Measurements from ENCODE around the gene FMN2.
"Not testable (repeated sequence)": the region's sequence is repeated elsewhere in the genome, so short reads cannot be mapped to it uniquely, and the experiment has no call there.

FMN2 gene

GRCh38 chr1:240356568-240356967, 264.9 kb downstream of the FMN2 start:
- FAIRE-seq: no peak
- DNase-seq (ENCODE audit: low spot score): no peak

GRCh38 chr1:240362046-240362445, 270.4 kb downstream of the FMN2 start:
- DNase-seq (ENCODE audit: low spot score) (no peak), FAIRE-seq (no peak)

GRCh38 chr1:240362826-240363225, 271.1 kb downstream of the FMN2 start:
- no peak for FAIRE-seq
- no peak for DNase-seq (ENCODE audit: low spot score)

DNA sequence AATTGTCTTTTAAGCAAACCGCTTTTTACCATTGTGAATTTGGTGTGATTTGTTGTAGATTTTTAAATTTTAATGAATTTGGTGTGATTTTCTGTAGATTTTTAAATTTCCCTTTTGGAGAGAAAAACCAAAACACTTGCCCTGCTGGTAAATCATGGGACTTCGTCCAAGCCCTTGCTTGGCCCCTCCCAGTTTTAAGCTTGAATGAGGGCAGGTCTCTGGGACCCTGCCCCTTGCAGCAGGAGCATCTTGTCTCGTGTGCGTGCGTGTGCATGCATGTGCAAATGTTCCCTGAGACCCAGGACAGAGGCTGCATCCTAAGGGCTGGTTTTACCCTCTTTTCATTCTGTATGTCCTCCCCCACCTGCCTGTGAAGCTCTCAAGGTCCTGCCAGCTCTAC, 271.6 kb downstream of the FMN2 start:
- FAIRE-seq (no peak), DNase-seq (ENCODE audit: low spot score) (no peak)

DNA sequence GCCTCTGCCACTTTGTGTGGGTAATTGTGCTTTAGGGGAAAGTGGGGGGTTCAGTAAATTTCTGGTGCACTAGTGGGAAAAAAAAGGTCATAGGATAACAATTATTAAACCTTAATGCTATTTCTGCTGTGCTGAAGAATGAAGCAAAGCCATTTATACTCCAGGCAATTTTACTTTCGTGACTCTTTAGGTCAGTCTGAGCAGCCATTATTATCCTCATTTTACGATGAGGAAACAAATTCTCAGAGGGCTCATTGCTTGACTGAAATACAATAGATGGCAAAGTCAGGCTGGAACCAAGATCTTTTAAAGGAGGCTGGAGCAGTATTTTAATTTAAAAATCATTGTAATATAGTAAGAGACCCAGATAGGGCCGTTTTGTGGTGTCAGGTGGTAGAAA, 272.2 kb downstream of the FMN2 start:
- DNase-seq (ENCODE audit: low spot score) (no peak), FAIRE-seq (no peak)

DNA sequence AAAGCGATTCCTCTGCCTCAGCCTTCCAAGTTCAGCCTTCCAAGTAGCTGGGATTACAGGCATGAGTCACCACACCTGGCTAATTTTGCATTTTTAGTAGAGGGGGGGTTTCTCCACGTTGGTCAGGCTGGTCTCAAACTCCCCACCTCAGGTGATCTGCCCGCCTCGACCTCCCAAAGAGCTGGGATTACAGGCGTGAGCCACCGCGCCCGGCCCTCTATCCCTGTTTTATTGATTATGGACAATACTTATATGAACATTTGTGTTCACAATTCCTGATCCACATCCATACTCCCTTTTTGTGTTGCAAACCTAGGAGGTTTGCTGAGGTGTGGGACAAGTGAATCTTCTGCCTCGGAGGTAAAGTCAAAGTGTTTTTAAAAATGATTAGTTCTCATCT, 275.0 kb downstream of the FMN2 start:
- no peak for DNase-seq (ENCODE audit: low spot score)
- no peak for FAIRE-seq

- FAIRE-seq (no peak), DNase-seq (ENCODE audit: low spot score) (no peak)
These were observed 293.9 kb downstream of the FMN2 start for GRCh38 chr1:240385551-240385950.

DNA sequence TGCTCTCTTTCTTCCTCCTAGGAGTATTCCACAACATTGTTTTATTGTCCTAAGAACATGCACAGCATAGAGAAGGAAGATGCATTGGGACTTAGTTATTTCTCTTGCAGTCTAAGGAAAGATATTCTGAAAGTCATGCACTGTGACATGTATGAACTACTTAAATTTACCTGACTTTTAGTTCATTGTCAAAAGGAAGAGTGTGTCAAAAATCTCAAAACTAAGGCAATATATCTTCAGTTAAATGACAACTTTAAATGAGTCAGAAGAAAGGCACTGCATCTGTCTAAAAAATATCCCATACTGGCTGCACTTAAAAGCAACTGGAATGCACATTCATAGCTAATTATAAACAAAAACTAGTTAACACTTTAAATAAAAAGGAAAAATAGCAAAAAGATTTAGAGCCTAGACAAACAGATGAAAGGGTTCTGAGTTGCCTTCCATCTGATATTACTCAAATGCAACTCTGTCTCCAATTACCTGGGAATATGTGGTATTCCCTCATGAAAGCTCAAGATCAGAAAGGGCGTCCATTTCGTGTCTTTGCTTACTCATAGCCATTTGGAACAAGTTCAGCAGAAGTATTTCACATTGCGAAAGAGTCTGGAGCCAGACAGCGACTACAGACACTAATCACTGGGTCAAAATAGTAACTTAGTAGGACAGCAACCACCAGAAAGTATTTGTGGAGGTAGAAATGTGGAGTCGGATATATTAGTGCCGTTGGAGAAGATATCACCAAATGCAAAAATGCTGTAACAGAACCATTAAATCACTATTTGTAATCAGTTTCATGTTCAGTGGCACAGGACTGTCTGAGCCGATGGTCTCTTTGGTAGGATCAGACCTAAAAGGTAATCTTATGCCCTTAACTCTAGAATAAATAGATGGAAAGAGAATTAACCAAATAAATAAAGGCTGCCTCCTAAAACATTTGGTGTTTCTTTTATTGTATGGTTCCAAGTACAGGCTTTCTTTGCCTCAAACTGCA, 294.6 kb downstream of the FMN2 start:
- no peak for FAIRE-seq
- DNase-seq (ENCODE audit: low spot score): peak; percentile 60

DNA sequence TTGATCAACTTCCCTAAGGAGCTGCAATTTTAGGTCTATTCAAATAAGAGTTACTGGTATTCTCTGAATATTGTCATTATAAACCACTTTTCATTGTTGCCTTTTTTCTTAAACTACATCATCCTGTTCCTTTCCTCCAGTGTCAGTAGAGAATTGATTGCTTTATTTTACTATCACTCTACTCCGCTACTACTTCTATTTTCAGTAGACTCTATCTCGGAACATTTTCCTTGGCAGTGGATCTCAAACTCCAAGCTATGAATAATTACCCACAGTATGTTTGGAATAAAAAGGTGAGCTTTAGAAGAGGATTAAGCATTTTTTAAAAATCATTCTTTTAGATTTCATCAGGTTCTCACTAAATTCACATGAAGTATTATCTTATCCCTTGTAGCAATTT, 295.4 kb downstream of the FMN2 start:
- FAIRE-seq: no peak

GRCh38 chr1:240391660-240392260, 300.1 kb downstream of the FMN2 start:
- DNase-seq (ENCODE audit: low spot score) (no peak), FAIRE-seq (no peak)

More for the DNA sequence above, 295.4 kb downstream of the FMN2 start:
- DNase-seq (ENCODE audit: low spot score): no peak

GRCh38 chr1:240394353-240394752, 302.7 kb downstream of the FMN2 start:
- DNase-seq (ENCODE audit: low spot score) (no peak), FAIRE-seq (no peak)

GRCh38 chr1:240395336-240395735, 303.7 kb downstream of the FMN2 start:
- no peak for FAIRE-seq

GRCh38 chr1:240399381-240399780, 307.7 kb downstream of the FMN2 start:
- DNase-seq (ENCODE audit: low spot score) (peak; percentile 61), FAIRE-seq (no peak)

More at GRCh38 chr1:240395336-240395735, 303.7 kb downstream of the FMN2 start:
- DNase-seq (ENCODE audit: low spot score): no peak

DNA sequence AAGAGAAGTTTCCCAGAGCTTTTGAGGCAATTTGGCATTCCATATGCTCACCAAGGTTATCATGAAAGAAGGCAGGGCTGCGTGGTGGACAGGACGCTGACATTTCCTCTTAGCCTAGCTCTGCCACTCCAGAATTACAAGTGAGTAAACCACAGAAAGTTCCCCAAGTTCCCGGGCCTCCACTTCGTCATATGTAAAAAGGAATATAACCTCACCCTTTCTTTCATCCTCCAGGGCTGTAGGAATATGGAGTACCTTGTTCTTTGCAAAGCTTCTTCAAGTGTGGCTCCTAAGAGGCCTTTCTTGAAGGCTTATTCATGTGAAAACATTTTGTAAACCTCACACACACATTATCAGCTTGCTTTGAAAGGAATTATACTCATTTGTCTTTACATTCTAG, 310.0 kb downstream of the FMN2 start:
- no peak for DNase-seq (ENCODE audit: low spot score)
- FAIRE-seq: no peak

GRCh38 chr1:240402326-240402725, 310.6 kb downstream of the FMN2 start:
- FAIRE-seq: no peak

GRCh38 chr1:240404286-240404685, 312.6 kb downstream of the FMN2 start:
- FAIRE-seq (no peak), DNase-seq (ENCODE audit: low spot score) (no peak)

More at GRCh38 chr1:240402326-240402725, 310.6 kb downstream of the FMN2 start:
- DNase-seq (ENCODE audit: low spot score): no peak

- DNase-seq (ENCODE audit: low spot score) (no peak), FAIRE-seq (no peak)
These were observed 314.1 kb downstream of the FMN2 start for GRCh38 chr1:240405751-240406150.

GRCh38 chr1:240407407-240407806, 315.7 kb downstream of the FMN2 start:
- no peak for DNase-seq (ENCODE audit: low spot score)
- no peak for FAIRE-seq

GRCh38 chr1:240409615-240410014, 317.9 kb downstream of the FMN2 start:
- FAIRE-seq (no peak), DNase-seq (ENCODE audit: low spot score) (no peak)

DNA sequence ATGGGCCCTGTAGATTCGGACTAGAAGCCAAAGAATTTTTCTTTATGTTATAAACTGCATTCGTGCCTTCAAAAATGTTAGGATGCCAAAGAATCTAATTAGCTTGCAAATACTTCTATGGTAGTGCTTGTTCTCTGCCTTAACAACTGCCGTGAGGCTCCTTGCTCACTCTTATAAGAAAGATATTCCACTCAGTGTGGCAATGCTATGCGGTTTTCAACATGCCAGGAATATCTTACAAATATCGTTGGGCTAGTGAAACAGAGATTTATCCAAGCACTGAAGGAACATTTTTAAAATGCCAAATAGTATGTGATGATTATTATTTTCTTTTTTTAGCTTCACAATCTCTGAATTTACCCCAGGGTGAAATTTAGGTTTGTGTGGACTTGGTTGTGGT, 322.0 kb downstream of the FMN2 start:
- DNase-seq (ENCODE audit: low spot score) (no peak), FAIRE-seq (no peak)

DNA sequence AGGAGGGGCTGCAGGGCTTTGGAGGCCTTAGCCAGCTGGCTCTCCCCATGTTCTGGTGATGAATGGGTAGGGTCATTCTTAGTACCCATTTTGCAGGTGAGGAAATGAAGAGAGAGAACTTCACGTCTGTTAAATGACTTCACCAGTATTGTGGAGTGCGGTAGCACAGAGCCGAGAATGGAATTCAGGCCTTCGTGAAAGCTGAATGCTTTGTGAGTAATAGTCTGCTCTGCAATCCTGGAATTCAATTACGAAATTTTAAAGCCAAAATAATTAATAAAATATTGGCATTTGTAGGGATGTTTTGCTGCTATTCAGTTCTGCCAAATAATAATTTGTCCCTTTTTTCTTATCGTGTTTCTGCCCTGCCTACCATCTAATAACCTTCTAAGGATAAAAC, 322.6 kb downstream of the FMN2 start:
- DNase-seq (ENCODE audit: low spot score): no peak
- no peak for FAIRE-seq

GRCh38 chr1:240415011-240415410, 323.3 kb downstream of the FMN2 start:
- DNase-seq (ENCODE audit: low spot score); FAIRE-seq: not testable (repeated sequence)

- no peak for DNase-seq (ENCODE audit: low spot score)
- FAIRE-seq: no peak
These were observed 323.8 kb downstream of the FMN2 start for GRCh38 chr1:240415532-240415931.

Data from urothelium cell line (cell line).